GM21786 (cell line): ENCODE measurements around the gene LAMB3.
"Not testable (repeated sequence)": the region's sequence is repeated elsewhere in the genome, so short reads cannot be mapped to it uniquely, and the experiment has no call there.

Source experiments
- ATAC-seq: cut with Tn5 transposase; IDR thresholded peaks from one replicate; pipeline ENCODE4 v1.9.1; 2021; ENCODE audit not compliant: unreplicated experiment

Gene LAMB3

DNA sequence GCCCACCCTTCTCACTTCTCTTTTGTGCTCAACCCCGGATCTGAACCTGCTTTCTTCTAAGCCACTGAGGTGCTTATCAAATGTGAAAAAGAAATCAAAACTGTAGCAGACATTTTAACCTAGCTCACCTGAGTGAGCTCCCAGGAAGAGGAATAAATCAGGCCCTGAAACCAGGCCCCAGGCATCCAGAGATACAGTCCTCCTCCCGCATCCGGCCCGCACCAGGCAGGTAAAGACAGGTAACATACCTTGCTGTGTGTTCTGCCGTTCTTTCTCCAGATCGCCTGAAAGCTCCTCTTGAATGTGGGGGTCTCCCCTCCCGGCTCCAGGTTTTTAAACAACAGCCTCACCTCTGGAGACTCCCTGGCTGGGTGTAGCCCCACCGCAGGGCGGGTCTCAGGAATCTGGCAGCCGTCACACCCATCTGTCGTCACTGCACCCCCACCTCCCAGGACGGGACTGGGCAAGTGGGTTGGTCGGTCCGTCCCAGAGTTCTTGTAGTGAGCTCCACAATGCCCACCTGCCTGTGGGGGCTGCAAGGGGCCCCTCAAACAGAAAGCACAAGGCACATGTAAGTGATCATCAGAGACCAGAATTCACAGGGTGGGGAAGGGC lies at the start of gene LAMB3:
Gene LAMB3, minus strand, starts transcription at position 305 of the 615 bp plus-strand sequence. CDS start 1,481 bp downstream, outside the sequence.
- no peak for ATAC-seq

- ATAC-seq, result not testable (repeated sequence)
Observed at GRCh38 chr1:209700686-209701085, 48.5 kb upstream of the LAMB3 start.

- ATAC-seq, result no peak
Observed at GRCh38 chr1:209697126-209697525, 44.9 kb upstream of the LAMB3 start.

- no peak for ATAC-seq
Observed at GRCh38 chr1:209696673-209697072, 44.4 kb upstream of the LAMB3 start.

- ATAC-seq, result peak; percentile 64
Observed at GRCh38 chr1:209692745-209693504, 40.7 kb upstream of the LAMB3 start.

- no peak for ATAC-seq
Observed at GRCh38 chr1:209692296-209692695, 40.1 kb upstream of the LAMB3 start.

- no peak for ATAC-seq
Observed at GRCh38 chr1:209691237-209691636, 39.0 kb upstream of the LAMB3 start.

DNA sequence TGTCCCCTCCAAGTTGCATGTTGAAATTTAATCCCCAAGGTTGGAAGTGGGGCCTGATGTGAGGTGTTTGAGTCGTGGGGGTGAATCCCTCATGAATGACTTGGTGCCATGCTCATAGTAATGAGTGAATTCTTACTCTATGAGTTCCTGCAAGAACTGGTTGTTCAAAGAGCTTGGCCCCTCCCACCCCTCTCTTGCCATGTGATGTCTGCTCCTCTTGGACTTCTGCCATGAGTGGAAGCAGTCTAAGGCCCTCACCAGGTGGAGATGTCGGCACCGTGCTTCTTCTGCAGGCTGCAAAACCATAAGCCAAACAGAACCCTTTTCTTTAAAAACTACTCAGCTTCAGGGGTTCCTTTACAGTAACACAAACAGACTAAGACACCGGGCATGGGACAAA lies 37.3 kb upstream of the LAMB3 start:
- ATAC-seq, result no peak

- ATAC-seq, result no peak
Observed at GRCh38 chr1:209688746-209689234, 36.6 kb upstream of the LAMB3 start.

DNA sequence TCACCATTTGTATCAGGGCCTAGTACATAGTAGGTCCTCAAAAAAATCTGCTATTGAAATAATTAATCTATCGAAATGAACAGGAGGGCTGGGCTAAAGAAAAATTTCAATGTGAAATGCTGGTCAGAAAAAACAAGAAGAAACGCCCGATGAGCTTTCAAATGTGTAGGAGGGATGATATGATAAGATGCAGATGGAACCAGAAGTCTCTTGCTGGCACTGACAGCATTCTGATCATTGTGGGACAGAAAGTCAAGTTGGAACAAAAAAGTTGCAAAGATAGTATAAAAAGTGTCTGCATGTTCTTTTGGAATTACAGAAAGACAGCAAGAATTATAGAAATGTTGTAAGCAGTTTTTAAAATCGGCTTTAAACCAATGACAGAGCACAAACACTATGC lies 34.1 kb upstream of the LAMB3 start:
- no peak for ATAC-seq

DNA sequence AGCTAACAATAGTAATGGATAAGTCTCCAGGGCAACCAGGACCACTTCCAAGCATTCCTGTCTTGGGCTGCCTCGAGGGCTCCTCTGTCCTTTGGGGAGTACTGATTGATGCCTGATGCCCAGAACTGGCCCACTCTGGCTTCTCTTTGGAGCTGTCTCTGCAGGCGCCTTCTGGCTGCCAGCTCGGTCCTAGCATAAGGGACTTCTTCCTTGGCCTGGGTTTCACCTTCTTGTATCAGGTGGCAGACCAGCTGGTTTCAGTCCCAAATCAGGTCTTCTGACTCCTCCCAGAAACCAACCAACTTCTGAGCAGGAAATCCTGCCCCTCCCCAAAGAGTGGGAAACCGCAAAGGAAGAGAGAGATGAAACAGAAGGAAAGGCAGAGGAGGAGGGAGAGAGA lies 33.6 kb upstream of the LAMB3 start:
- ATAC-seq, result peak; percentile 92

- ATAC-seq, result no peak
Observed at GRCh38 chr1:209678981-209679539, 26.8 kb upstream of the LAMB3 start.

DNA sequence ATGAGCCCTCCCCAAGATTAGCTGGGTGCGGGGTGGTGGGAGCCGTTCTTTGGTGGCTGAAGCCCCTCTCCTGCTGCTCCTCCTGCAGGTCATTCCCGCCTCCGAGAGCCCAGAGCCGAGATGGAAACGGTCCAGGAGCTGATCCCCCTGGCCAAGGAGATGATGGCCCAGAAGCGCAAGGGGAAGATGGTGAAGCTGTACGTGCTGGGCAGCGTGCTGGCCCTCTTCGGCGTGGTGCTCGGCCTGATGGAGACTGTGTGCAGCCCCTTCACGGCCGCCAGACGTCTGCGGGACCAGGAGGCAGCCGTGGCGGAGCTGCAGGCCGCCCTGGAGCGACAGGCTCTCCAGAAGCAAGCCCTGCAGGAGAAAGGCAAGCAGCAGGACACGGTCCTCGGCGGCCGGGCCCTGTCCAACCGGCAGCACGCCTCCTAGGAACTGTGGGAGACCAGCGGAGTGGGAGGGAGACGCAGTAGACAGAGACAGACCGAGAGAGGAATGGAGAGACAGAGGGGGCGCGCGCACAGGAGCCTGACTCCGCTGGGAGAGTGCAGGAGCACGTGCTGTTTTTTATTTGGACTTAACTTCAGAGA lies 23.4 kb upstream of the LAMB3 start:
- ATAC-seq, result no peak

GRCh38 chr1:209674957-209675564 lies 22.8 kb upstream of the LAMB3 start, which contains the start of gene G0S2:
TSS of gene G0S2 (plus strand) at chr1:209675412. CDS start at chr1:209675685, 273 bp downstream.
- ATAC-seq, result no peak

- no peak for ATAC-seq
Observed at GRCh38 chr1:209673631-209674417, 21.6 kb upstream of the LAMB3 start.

DNA sequence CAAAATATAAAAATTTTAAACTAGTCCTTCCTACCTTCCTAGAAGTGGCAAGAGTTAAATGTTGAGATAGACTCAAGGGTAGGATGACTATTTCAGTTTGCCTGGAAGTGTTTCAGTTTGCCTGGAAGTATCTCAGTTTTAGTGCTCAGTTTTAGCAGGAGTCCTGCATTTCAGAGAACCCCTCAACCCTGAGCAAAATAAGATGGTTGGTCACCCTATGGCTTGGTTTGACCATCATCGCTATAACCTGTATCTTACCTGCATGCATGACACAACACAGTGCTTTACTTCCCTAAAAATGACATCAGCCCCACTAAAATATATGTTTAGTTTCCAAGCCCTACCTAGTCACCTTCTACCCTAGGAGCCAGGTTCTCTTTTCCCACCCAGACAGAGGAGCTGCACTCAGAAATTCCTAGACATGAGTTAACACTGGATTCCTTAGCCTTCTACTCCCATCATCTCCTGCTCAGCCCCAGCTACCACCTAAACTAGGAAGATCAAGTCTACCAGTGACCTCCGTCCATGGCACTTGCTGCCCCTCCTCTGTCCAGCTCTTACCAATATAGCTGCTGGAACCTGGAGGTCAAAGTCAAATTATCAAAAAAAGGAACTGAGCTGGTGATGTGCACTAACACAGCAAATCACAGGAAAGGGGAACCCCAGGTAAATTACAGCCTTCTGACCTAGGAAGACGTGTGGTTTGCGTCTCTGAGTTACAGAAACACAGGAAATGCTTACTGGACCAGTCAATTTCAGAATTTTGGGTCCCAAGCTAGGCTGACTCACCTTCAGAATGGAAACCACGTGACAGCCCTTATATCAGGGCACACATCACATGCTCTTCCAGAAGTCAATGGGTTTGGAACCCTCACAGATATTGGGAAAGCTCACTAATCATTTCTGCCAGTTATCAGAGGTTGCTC lies 20.7 kb upstream of the LAMB3 start:
- peak; percentile 94 for ATAC-seq

- ATAC-seq, result no peak
Observed at GRCh38 chr1:209670441-209671082, 18.3 kb upstream of the LAMB3 start.

- peak; percentile 49 for ATAC-seq
Observed at GRCh38 chr1:209667708-209668107, 15.5 kb upstream of the LAMB3 start.

GRCh38 chr1:209667103-209667502 lies 14.9 kb upstream of the LAMB3 start:
- no peak for ATAC-seq
